Measurements from ENCODE around the gene PLA2G4D. TPM values are rescaled to one million over a fixed set of nuclear protein-coding genes. Genes with fewer than 3 reads are reported as not detected.

PLA2G4D gene
- total and polyA plus RNA-seq, 4 donors: 0.12 to 0.31 (median 0.15) TPM; not detected in 1

- ATAC-seq (ENCODE audit: insufficient read depth, low FRiP score): no peak
- TF ChIP-seq CTCF (IDR thresholded peaks at IDR 0.05; ENCODE audit: control extremely low read depth, extremely low read depth): no peak
- no peak overlapping the region for H3K9ac ChIP-seq (ENCODE audit: insufficient read depth in 1 of 2, low read length in 2 of 2)
- H3K27ac ChIP-seq (ENCODE audit: low read depth in 1 of 2, low read length in 1 of 2): no peak overlapping the region
- peaks cover 0 to 5% (median 0%) of the 10 kb centered on the region in 5 donors for H3K4me1 ChIP-seq (ENCODE audit: control insufficient read depth in 5 of 5, insufficient read depth in 5 of 5, low read length in 5 of 5)
- no peaks in the 10 kb centered on the region for H3K36me3 ChIP-seq (ENCODE audit: control insufficient read depth in 4 of 4, insufficient read depth in 4 of 4, low read length in 4 of 4)
- 77 to 88% methylated on average over 8 of the region's 8 CpGs for whole genome bisulfite sequencing, 2 donors
- no peak for DNase-seq
- no peaks in the 10 kb centered on the region for H3K27me3 ChIP-seq (ENCODE audit: control insufficient read depth in 3 of 3, insufficient read depth in 3 of 3, low read length in 2 of 3)
- no peaks in the 10 kb centered on the region for H3K9me3 ChIP-seq (ENCODE audit: control insufficient read depth in 4 of 4, insufficient read depth in 3 of 4, low read length in 3 of 4)
- H3K4me3 ChIP-seq: no peak overlapping the region
These were observed 36.1 kb upstream of the PLA2G4D start for GRCh38 chr15:42130246-42130986.

- 87 to 88% methylated on average over 2 of the region's 2 CpGs for WGBS, 2 donors
- peaks cover 0 to 5% (median 0%) of the 10 kb centered on the region in 5 donors for H3K4me1 ChIP-seq (ENCODE audit: control insufficient read depth in 5 of 5, insufficient read depth in 5 of 5, low read length in 5 of 5)
- TF ChIP-seq CTCF (IDR thresholded peaks at IDR 0.05; ENCODE audit: control extremely low read depth, extremely low read depth): no peak
These were observed 35.0 kb upstream of the PLA2G4D start for GRCh38 chr15:42129364-42129763.

GRCh38 chr15:42128476-42128875 is 34.1 kb upstream of the PLA2G4D start:
- Histone ChIP-seq H3K4me1 (ENCODE audit: control insufficient read depth in 5 of 5, insufficient read depth in 5 of 5, low read length in 5 of 5) (peaks cover 0 to 5% (median 0%) of the 10 kb centered on the region in 5 donors), H3K9ac (ENCODE audit: insufficient read depth in 1 of 2, low read length in 2 of 2) (no peak overlapping the region), H3K9me3 (ENCODE audit: control insufficient read depth in 4 of 4, insufficient read depth in 3 of 4, low read length in 3 of 4) (no peaks in the 10 kb centered on the region), H3K36me3 (ENCODE audit: control insufficient read depth in 4 of 4, insufficient read depth in 4 of 4, low read length in 4 of 4) (no peaks in the 10 kb centered on the region), H3K27ac (ENCODE audit: low read depth in 1 of 2, low read length in 1 of 2) (no peak overlapping the region), H3K4me3 (no peak overlapping the region), H3K27me3 (ENCODE audit: control insufficient read depth in 3 of 3, insufficient read depth in 3 of 3, low read length in 2 of 3) (no peaks in the 10 kb centered on the region)
- WGBS, 2 donors: 76 to 82% methylated on average over 6 of the region's 6 CpGs
- ATAC-seq (ENCODE audit: insufficient read depth, low FRiP score) (no peak), DNase-seq (no peak)
- no peak for TF ChIP-seq CTCF (IDR thresholded peaks at IDR 0.05; ENCODE audit: control extremely low read depth, extremely low read depth)

More at GRCh38 chr15:42129364-42129763, 35.0 kb upstream of the PLA2G4D start:
- no peak overlapping the region for H3K4me3 ChIP-seq
- no peak overlapping the region for H3K27ac ChIP-seq (ENCODE audit: low read depth in 1 of 2, low read length in 1 of 2)
- no peaks in the 10 kb centered on the region for H3K27me3 ChIP-seq (ENCODE audit: control insufficient read depth in 3 of 3, insufficient read depth in 3 of 3, low read length in 2 of 3)
- no peak overlapping the region for H3K9ac ChIP-seq (ENCODE audit: insufficient read depth in 1 of 2, low read length in 2 of 2)
- DNase-seq: no peak
- no peaks in the 10 kb centered on the region for H3K36me3 ChIP-seq (ENCODE audit: control insufficient read depth in 4 of 4, insufficient read depth in 4 of 4, low read length in 4 of 4)
- H3K9me3 ChIP-seq (ENCODE audit: control insufficient read depth in 4 of 4, insufficient read depth in 3 of 4, low read length in 3 of 4): no peaks in the 10 kb centered on the region
- ATAC-seq (ENCODE audit: insufficient read depth, low FRiP score): no peak

All from lung (tissue), 12 donors.